ENCODE results near the gene POLK. TPM values are rescaled to one million over a fixed set of nuclear protein-coding genes. Genes with fewer than 3 reads are reported as not detected.
A peak's percentile ranks its signal among the peaks of the same experiment; 100 is the strongest.

The POLK gene
- total and polyA plus RNA-seq, 11 donors = 5.2 to 28.8 (median 19.9) TPM

DNA sequence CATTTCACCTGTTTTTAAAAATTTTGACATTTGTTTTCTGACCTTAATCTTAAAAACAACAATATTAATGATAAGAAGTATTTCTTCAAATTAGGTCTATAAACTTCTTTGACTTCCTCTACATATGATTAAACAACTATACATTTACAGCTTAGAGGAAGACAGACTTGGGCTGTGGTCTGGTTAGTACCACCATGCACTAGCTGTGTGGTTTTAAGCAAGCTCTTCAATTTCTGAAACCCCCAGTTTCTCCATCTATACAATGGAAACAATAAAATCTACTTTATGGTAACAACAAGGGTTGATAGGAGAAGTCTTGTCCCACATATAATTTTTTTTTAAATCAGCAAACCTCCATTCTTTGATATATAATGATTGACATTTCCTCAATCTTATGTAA lies 115.3 kb downstream of the POLK start:
- Histone ChIP-seq H3K36me3 (no peaks in the 10 kb centered on the region), H3K27ac (no peak overlapping the region), H3K4me3 (no peak overlapping the region), H3K27me3 (no peaks in the 10 kb centered on the region), H3K4me1 (peaks cover 0 to 6% (median 0%) of the 10 kb centered on the region in 12 donors), H3K9me3 (no peaks in the 10 kb centered on the region)
- no peak for ATAC-seq
- intact Hi-C loops (cut with DNase I) = no loop called here
- DNase-seq = no peak
- no peak for TF ChIP-seq POLR2A (IDR thresholded peaks at IDR 0.05)

DNA sequence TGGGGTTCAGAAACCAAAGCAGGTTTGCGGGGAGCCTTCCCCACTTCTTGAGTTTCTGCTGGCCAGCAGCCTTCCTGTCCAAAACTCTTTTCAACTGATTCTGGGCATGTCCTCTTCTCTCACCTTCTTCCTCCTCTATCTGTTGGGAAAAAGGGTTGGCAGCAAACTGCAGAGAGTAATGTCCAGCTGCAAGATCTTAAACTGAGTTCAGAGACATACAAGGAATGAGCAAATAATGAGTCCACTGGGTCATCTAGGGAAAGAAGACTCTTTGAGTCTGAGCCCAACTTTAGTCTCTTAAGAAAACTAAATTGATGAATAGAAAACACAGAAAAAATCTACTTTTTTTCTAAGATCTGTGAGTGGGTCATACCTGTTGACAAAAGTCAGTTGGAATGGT lies 116.1 kb downstream of the POLK start:
- Histone ChIP-seq H3K4me1 (peaks cover 0 to 6% (median 0%) of the 10 kb centered on the region in 12 donors), H3K36me3 (no peaks in the 10 kb centered on the region), H3K9me3 (no peaks in the 10 kb centered on the region), H3K27ac (no peak overlapping the region), H3K27me3 (no peaks in the 10 kb centered on the region), H3K4me3 (no peak overlapping the region)
- intact Hi-C loops (cut with DNase I) = no loop called here
- 89 to 100% (median 96%) methylated on average over 1 of the region's 1 CpG for WGBS, 4 donors
- DNase-seq = no peak
- ATAC-seq = no peak
- TF ChIP-seq, protein P1, sequence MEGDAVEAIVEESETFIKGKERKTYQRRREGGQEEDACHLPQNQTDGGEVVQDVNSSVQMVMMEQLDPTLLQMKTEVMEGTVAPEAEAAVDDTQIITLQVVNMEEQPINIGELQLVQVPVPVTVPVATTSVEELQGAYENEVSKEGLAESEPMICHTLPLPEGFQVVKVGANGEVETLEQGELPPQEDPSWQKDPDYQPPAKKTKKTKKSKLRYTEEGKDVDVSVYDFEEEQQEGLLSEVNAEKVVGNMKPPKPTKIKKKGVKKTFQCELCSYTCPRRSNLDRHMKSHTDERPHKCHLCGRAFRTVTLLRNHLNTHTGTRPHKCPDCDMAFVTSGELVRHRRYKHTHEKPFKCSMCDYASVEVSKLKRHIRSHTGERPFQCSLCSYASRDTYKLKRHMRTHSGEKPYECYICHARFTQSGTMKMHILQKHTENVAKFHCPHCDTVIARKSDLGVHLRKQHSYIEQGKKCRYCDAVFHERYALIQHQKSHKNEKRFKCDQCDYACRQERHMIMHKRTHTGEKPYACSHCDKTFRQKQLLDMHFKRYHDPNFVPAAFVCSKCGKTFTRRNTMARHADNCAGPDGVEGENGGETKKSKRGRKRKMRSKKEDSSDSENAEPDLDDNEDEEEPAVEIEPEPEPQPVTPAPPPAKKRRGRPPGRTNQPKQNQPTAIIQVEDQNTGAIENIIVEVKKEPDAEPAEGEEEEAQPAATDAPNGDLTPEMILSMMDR (IDR thresholded peaks at IDR 0.05) = no peak
- TF ChIP-seq POLR2A (IDR thresholded peaks at IDR 0.05) = no peak

GRCh38 chr5:75630875-75631274 lies 119.2 kb downstream of the POLK start:
- intact Hi-C loops (cut with DNase I) = no loop called here
- 88 to 96% (median 92%) methylated on average over 2 of the region's 2 CpGs for WGBS, 4 donors
- Histone ChIP-seq H3K9me3 (no peaks in the 10 kb centered on the region), H3K27ac (no peak overlapping the region), H3K36me3 (no peaks in the 10 kb centered on the region), H3K4me1 (peaks cover 0 to 9% (median 0%) of the 10 kb centered on the region in 12 donors), H3K27me3 (no peaks in the 10 kb centered on the region), H3K4me3 (no peak overlapping the region)
- TF ChIP-seq, protein P1 (IDR thresholded peaks at IDR 0.05) = no peak
- no peak for TF ChIP-seq POLR2A (IDR thresholded peaks at IDR 0.05)
- DNase-seq (no peak), ATAC-seq (no peak)

GRCh38 chr5:75632321-75632720 lies 120.6 kb downstream of the POLK start:
- 57 to 82% (median 68%) methylated on average over 1 of the region's 1 CpG for WGBS, 4 donors
- ATAC-seq = peak; percentile 72 to 95 (median 90)
- H3K27ac ChIP-seq = peak overlapping the region in 4 of 12 donors; percentile 32 to 73 (median 52)

More at GRCh38 chr5:75632321-75632720, 120.6 kb downstream of the POLK start:
- intact Hi-C loops (cut with DNase I) = no loop called here
- Histone ChIP-seq H3K4me3 (no peak overlapping the region), H3K36me3 (no peaks in the 10 kb centered on the region), H3K27me3 (no peaks in the 10 kb centered on the region), H3K9me3 (no peaks in the 10 kb centered on the region), H3K4me1 (peaks cover 0 to 9% (median 0%) of the 10 kb centered on the region in 12 donors)
- peak in 2 of 5 donors; percentile 37 to 41 for DNase-seq
- TF ChIP-seq POLR2A (IDR thresholded peaks at IDR 0.05) = no peak
- TF ChIP-seq, protein P1 (IDR thresholded peaks at IDR 0.05) = no peak

All from heart left ventricle (tissue), 16 donors.